Left colon (tissue), 2 donors: ENCODE results near the gene TNFAIP3. TPM values are rescaled to one million over a fixed set of nuclear protein-coding genes. Genes with fewer than 3 reads are reported as not detected.
"Not testable (repeated sequence)": the region's sequence is repeated elsewhere in the genome, so short reads cannot be mapped to it uniquely, and the experiment has no call there.

Experiments used
- ATAC-seq: fragments of 200-7000 bp; cut with Tn5 transposase; one replicate; pipeline ENCODE4 v1.9.1; 2020; ENCODE audit warnings: mild to moderate bottlenecking, moderate library complexity
- DNase-seq, 2 donors: peaks; one replicate each; pipeline ENCODE4 v3.0.0-alpha.2; 2020
- intact Hi-C, 2 donors: fragments of 100-400 bp; cut with DNase I in 1 of 2; cut with micrococcal nuclease in 1 of 2; formaldehyde crosslinking; loops; one replicate each; pipeline versions ENCODE4 v1.11.2 to v1.14.0; 2022; cut with DNase I, micrococcal nuclease
- total RNA-seq, 2 donors: library from RNA; stranded (reverse); fragmentation: NEBNext Ultra II Directional; extraction: Animal tissue kit (Norgen Biotek cat#: 25700); gene quantifications; one replicate each; pipeline ENCODE4 v1.2.1, GENCODE V29; 2021
- donor health status: DM: no; HTN: no; CAD: no.
- donor health status: DM: yes; HTN: yes; CAD: no.

The TNFAIP3 gene
- total RNA-seq, 2 donors from 2014 or later = 36.1 to 45.7 TPM

GRCh38 chr6:137884149-137884909 is 17.3 kb downstream of the TNFAIP3 start:
- intact Hi-C loops = no loop called here
- DNase-seq = no peak
- ATAC-seq = no peak

DNA sequence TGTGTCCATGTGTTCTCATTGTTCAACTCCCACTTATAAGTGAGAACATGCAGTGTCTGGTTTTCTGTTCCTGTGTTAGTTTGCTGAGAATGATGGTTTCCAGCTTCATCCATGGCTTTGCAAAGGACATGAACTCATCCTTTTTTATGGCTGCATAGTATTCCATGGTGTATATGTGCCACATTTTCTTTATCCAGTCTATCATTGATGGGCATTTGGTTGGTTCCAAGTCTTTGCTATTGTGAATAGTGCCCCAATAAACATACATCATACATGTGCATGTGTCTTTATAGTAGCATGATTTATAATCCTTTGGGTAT is 17.8 kb downstream of the TNFAIP3 start:
- DNase-seq, ATAC-seq, intact Hi-C loops: not testable (repeated sequence)

- intact Hi-C loops, ATAC-seq, DNase-seq: not testable (repeated sequence)
These were observed 19.2 kb downstream of the TNFAIP3 start for GRCh38 chr6:137886226-137886625.

DNA sequence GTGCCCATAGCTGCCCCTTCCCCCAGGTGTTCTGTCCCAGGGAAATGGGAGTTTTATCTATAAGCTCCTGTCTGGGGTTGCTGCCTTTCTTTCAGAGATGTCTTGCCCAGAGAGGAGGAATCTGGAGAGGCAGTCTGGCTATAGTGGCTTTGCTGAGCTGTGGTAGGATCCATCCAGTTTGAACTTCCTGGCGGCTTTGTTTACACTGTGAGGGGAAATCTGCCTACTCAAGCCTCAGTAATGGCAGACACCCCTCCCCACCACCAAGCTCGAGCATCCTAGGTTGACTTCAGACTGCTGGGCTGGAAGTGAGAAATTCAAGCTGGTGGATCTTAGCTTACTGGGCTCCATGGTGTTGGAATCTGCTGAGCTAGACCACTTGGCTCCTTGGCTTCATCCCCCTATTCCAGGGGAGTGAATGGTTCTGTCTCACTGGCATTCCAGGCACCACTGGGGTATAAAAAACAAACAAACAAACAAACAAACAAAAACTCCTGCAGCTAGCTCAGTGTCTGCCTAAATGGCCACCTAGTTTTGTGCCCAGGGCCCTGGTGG is 24.0 kb downstream of the TNFAIP3 start:
- intact Hi-C loops = no loop called here
- DNase-seq (no peak), ATAC-seq (no peak)

DNA sequence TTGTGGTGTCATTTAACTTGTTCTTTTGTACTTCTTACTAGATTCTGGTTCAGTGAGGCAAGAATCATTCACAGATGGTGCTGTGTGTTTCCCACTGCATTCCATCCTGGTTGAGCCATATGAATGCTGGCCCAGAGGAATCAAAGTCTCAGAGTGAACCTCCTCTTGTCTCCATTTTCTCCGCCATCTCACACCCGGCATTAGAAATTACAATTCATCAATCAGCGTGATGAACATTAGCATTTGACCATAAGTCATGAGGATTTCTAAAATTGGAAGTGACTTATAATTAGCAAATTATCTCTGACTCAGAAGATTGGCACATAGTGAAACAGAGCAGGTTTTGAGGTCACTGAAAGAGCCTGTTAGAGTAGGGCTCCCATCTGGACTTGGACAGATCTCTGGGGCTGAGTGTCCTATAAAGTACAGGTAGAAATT is 25.2 kb downstream of the TNFAIP3 start:
- no peak for ATAC-seq
- DNase-seq = no peak
- intact Hi-C loops = no loop called here

DNA sequence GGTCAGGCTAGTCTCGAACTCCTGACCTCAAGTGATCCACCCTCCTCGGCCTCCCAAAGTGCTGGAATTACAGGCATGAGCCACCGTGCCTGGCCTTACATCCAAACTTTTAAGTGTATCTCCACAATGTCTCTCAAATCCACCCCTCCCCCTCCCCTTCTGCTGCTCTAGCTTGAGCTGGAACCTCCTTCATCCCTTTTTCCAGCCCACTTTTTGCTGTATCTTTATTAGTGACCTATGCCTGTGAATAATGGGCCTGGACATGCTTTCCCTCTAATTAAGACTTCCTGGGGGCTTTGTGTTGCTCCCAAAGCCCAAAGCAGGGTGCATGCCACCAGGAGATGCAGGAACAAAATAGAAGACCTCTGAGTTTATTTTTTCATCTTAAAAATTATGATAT is 26.1 kb downstream of the TNFAIP3 start:
- intact Hi-C loops = no loop called here
- DNase-seq = no peak
- no peak for ATAC-seq

DNA sequence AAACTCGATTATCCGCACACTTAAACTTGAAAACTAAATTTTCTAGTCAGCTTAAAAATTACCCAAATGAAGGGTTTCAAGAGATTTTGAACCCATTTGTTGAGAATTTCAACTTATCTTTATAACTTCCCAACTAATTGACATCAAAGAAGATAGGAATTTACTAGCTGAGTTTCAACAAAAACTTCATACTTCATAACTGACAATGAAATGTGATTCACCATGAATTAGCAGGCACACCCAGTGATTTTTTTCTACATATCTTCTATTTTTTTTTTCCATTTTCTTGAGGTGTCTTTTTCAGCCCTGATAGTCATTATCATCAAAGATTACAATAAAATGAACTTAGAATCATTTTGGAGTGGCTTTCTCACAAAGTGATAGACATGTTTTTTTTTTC is 26.7 kb downstream of the TNFAIP3 start:
- intact Hi-C loops = no loop called here
- ATAC-seq = no peak
- DNase-seq = no peak

DNA sequence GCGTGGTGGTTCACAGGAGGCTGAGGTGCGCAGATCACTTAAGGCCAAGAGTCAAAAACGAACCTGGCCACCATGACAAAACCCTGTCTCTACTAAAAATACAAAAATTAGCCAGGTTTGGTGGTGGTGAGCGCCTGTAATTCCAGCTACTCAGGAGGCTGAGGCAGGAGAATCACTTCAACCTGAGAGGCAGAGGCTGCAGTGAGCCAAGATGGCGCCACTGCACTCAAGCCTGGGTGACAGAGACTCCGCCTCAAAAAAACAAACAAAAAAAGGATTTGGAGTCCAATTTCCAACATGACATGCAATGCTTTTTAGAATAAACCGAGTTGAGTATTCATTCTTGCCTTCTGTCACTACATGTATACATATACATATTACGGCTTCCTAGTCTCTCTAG is 27.3 kb downstream of the TNFAIP3 start:
- ATAC-seq, intact Hi-C loops, DNase-seq: not testable (repeated sequence)

DNA sequence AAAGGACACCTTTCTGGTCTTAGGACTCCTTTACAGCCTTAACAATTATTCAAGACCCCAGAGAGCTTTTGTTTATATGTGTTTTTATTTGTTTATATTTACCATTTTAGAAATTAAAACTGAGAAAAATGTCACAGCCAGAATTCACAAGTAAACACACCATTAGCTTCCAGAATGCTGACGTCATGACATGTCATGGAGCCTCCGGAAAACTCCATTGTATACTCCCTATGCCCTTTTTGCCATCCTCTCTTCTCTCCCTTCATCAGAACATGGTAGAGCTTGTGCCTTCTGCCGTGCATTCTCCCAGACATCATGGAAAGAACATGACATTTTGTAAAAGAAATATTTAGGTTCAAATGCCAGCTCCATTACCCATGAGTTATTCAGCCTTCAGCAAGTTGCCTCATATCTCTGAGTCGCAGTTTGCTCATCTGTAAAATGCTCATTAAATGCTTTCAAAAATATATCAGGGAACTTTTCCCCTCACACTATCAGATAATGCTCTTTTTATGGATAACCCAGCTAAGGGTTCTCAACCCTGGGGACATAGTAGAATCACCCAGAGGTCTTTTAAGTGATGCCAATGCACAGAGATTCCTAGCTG is 27.8 kb downstream of the TNFAIP3 start:
- intact Hi-C loops = no loop called here
- ATAC-seq (no peak), DNase-seq (no peak)

GRCh38 chr6:137896647-137897046 is 29.6 kb downstream of the TNFAIP3 start:
- no peak for ATAC-seq
- intact Hi-C loops = no loop called here
- no peak for DNase-seq

GRCh38 chr6:137900815-137901214 is 33.8 kb downstream of the TNFAIP3 start:
- intact Hi-C loops = no loop called here
- DNase-seq = no peak
- ATAC-seq = no peak

- intact Hi-C loops = no loop called here
- ATAC-seq (no peak), DNase-seq (no peak)
These were observed 34.4 kb downstream of the TNFAIP3 start for GRCh38 chr6:137901454-137901853.

DNA sequence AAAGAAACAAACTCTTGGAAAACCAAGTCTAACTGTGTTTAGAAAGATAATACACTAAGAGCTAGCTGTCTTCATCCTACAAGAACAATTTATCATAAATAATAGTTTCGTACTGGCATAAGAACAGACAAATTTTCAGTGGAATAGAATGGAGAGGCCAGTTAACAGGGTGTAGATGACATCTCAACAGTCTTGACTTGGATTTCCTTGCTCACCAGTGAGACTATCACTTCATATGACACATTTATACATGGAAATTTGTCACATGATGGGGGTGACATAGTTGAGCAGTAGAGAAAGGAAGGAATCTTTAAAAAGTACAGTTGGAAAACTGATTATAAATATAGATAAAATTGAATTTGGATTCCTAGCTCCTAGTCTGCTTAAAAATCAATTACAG is 35.6 kb downstream of the TNFAIP3 start:
- DNase-seq = no peak
- intact Hi-C loops = no loop called here
- no peak for ATAC-seq

DNA sequence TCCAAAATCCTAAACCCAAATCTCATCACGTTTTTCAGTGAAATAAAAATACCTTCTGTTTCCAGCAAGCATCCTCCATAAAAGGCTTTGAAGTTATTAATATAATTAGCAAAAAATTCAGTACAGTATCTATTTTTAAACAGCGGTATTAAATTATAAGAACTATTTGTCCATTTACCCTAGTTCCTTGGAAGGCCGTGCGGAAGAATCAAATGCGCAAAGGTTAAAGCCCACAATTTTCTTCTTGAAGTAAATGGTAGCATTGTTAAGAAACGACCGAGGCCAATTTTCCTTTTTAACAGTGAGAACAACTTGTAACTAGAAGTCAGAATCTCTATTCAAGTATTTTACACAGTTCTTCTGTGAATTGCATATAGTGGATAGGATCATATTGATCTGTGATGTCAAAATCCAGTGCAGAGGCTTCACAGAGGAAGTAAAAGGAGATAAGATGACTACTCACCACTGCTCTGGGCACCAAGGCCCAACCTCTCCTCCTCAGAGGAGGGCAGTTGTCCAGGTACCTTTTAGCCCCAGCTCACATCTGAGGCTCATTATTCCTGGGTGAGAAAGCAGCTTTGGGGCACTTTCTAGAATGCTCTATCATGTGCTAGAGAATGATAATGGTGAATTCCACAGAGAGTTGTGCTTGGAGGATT is 36.3 kb downstream of the TNFAIP3 start:
- DNase-seq = no peak
- intact Hi-C loops = no loop called here

DNA sequence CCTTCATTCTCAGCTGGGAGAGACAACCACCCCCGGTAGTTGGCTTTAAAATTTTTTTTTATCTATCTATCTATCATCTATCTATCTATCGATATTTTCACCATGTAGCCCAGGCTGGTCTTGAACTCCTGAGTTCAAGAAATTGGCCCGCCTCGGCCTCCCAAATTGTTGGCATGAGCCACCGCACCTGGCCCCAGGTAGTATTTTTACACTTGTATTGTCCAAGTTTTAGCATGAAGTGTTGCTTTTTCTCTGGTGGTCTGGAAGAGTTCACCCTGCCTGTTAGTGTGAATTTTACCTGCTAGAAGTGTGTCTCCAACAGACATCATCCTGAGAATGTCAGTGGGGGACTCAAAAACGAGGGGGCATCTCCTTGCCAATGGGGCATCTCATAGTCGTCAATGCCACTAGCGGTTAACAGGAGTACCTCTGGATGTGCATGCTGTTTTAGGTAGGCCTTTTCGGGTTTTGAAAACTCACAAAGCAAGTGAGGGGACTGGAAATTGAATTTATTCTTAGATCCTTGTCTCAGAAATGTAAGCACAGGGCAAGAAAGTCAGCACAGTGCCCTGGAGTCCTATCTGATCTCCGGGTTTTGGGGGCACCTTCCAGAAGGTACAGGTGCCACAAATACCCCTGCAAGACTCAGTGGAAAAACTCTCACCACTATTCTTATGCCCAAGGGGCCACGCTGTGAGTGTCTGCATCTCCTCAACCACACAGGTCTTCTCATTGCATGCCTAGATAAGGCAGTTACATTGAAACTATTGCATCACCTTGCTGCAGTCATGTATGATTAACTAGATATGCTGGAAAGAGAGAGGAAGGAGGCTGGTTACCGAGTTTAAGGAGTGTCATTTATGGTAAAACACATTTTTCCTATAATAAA is 37.1 kb downstream of the TNFAIP3 start:
- peak; percentile 93 for ATAC-seq
- intact Hi-C loops = no loop called here
- no peak for DNase-seq

More for the DNA sequence above, 36.3 kb downstream of the TNFAIP3 start:
- no peak for ATAC-seq

GRCh38 chr6:137904822-137905617 is 38.0 kb downstream of the TNFAIP3 start:
- ATAC-seq (peak; percentile 65), DNase-seq (peak in 1 of 2 donors; percentile 41)
- intact Hi-C loops = no loop called here

DNA sequence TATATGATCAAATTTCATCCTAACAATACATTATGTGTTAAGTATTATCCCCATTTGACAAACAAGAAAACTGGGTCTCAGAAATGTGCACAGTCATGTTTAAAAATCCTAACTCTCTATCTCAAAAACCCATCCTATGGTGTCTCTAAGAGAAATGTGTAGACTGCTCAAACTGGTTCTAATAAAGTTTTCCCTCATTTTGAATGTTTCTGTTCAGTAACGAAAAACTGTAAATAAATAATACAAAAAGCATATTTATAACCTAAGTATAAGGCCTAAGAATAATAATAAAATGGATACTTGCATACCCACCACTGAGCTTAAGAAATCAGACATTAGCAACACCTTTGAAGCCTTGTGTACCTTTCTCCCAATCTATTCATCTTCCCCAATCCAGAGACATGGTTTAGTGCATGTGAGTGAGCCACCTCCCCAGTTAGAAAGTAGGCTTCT is 39.0 kb downstream of the TNFAIP3 start:
- ATAC-seq = no peak
- intact Hi-C loops = no loop called here
- DNase-seq = no peak

DNA sequence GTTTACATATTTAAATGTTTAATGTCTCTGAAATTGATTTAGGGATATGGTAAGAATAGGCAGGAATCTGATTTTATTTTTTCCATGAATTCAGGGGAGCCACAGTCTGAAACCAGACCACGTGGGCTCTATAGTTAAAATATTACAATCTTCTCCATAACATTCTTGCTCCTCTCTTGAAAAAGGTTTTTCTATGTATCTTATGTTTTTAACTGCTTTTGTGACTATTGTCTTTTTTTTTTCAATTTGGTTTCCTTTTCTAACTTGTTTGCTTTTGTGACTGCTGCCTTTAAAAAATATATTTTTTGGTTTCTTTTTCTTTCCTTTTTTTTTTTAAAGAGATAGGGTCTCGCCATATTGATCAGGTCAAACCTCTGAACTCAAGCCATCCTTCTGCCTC is 40.1 kb downstream of the TNFAIP3 start:
- ATAC-seq (no peak), DNase-seq (no peak)
- intact Hi-C loops = no loop called here
